ENCODE data around the gene TGM5.
"Not testable (repeated sequence)": the region's sequence is repeated elsewhere in the genome, so short reads cannot be mapped to it uniquely, and the experiment has no call there.

TGM5 gene

DNA sequence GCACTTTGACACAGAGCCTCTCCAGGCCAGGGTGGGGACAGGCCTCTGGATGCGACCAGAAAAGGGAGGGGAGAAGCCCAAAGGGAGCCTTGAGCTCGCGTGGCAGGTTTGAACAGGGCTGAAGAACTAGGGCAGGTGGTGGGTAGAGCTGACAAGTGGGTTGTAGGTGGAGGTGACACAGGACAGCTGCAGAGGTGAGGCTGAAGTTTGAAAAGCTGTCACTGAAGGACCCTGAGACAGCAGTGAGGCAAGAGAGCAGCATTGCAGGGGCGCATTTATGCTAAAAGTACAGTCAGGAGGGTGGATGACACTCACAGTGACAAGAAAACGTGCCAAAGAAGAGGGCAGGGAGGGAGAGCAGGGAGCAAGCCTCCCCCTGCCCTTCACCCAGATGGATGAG, 24.1 kb downstream of the TGM5 start:
- DNase-seq, result no peak

DNA sequence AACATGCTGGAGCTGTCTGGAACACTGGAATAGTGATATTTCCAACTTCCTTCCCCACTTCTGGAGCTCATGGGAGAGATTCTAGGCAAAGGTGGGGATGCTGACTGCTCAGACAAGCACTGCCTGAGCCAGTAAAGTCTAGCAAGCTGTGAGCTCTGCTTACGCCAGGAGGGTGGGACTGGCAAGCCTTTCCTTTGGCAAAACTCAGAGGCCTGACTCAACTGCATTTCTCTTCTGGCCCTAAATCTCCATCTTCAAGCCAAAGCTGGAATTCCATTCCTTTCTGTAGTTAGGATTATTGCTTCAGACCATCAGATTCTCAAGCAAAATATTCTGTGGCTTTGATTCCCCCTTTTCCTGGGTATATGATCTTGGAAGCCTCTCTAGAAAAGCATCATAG, 25.6 kb downstream of the TGM5 start:
- no peak for DNase-seq

DNA sequence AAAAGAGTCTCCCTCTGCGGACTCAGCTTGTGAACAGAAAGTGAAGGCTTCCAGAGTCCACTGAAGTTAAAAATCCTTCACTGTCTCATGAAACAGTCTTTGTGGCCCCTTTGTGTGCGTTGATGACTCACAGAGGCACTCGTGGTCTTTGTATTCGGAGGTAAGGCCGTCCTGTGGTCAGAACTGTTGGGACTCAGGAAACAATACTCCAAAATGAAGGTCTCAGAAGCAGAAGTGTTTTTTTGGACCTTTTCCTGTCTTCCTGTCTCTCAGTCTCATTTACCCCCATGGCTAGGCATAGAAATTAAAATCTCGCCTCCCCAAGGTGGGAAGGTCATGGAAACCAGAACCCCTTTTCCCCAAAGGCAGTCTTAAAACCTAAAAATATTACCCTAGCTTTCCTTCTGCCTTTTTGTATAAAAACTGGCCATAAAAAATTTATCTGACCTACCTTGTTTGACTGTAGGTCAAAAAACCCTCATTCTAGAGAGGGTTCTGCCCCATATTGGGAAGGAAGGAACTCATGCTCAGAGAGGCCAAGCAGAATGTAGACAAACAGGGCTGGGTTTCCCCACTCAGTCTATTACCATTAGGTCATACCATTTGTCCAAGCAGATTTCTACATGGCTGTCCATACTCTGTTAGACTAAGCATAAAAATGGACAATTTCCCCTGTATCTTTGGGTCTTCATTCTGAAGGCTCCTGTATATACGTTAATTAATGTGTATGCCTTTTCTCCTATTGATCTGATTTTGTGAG, 26.8 kb downstream of the TGM5 start:
- DNase-seq, result no peak

DNA sequence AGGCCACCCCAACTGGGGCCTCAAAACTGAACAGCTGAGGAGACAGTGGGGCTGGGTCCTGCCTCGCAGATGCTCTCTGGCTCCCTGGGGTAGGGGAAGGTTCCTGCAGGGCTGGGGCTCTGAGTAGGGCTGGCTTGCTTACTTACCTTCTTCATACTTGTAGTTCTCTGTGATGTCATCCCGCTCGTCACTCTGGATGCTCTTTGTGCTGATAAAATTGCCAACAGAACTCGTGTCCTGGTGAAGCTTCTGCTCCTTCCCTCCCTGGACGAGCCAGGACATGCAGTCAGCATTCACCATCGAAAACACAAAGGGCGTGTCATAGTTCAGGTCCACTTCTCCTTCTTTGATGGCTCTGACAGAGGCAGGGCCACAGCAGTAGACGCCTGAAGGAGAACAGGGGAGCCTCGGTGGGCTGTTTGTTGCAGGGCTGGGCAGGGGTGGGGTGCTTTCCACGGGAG, 28.0 kb downstream of the TGM5 start:
- no peak for DNase-seq

DNA sequence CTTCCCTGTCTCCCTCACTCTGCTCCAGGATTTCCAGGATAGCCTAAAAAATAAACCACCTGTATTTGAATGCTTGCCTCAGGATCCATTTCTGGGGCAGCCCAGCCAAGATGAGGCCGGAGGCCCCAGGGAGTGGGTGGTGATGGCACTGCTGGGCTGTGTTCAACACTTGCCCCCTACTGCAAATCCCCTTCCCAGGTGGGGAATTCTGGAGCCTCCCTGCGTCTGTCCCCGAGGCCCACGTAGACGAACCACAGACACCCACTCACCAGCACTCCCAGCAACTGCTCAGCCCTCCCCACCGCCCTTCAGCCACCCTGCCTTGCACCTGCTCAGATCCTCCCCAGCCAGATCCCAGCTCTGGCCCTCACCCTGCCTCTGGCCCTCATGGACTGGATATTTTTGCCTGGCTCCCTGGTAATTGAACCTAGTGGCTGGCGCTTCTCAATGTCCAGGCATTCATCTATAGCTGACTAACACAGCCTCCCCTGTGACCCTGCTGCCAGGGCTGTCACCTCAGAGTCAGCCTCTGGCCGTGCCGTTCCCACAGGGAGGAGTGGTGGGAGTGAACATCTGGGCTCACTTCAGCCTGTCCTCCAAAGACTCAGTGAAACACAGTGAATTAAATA, 28.8 kb downstream of the TGM5 start:
- no peak for DNase-seq

DNA sequence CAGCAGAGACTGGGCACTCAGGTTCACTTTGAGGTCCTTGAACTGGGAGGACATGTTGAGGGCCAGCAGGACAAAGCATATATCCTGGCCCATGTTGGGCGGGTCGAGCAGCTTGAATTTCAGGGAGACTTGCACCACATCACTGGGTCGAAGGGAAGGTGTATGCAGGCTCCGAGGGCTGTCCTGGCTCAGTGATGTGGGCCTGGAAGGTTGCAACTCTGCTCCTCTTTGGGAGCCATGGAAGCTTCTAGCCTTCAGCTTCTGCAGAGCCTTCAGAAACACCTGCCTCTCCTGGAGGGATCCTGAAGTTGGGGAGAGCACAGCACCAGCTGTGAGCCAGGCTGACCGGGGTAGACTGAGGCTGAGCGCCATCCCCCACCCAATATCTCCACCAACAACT, 31.2 kb downstream of the TGM5 start:
- DNase-seq, result no peak

DNA sequence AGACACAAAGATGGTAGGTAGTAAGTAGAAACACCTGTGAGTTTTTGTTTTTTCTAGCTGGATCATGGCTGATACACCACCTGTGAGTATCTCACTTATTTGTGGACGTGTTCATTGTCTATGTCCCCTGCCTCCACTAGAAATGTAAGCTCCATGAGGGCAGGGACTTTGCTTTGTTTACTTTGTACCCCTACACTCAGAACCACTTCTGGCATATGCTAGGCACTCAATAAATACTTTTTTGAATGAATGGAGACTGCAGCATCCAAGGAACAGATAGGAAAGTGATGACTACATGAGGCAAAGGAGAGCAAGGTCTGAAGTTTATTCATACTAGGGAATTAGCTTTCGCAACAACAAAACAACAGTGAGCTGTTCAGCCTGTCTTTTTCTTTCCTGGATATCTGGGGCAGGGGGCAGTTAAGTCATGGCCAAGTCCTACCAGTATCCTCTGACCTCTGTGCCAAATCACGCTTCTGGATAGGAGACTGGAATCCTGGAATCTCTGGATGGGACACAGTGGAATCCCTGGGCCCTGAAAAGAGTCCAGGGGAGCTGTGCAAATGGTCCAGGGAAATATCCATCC, 34.3 kb downstream of the TGM5 start:
- DNase-seq, result no peak

DNA sequence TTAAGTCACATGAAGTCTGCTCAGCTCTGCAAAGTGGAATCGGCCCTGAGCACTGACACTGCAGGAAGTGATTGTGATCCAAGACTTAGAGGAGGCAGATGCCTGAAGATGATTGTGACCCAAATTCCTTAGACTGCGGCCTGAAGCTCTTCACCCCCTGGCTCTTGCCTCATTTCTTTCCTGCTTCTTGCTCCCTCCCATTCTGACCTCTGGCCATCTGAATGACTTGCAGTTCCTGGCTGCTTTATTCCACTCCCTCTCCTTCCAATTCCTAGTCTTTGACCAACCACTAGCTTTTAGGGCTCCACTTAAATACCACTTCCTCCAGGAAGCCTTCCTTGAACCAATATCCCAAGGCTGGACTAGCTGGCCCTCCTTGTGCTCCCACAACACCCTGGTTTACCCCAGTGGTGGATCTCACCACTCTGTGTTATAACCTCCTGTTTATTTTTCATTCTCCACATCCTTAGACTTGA, 36.0 kb downstream of the TGM5 start:
- DNase-seq, result no peak

DNA sequence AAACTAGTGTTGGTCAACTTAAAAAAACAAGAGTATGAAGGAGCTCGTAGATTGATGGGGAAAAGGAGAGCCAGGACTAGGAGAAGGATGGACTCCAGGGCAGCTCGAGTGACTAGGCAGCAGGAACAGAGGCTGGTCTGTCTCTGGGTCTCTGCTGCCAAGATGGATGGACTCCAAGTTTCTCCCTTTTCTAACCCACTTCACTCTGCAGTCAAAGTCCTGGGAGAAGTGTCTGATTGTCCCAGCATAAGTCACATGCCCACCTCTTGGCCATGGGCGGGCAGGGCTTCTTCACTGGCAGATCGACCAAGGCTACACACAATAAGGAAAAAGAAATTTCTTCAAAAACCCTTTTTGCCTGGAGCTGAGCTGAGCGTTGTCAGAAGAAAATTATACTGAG, 36.8 kb downstream of the TGM5 start:
- no peak for DNase-seq

DNA sequence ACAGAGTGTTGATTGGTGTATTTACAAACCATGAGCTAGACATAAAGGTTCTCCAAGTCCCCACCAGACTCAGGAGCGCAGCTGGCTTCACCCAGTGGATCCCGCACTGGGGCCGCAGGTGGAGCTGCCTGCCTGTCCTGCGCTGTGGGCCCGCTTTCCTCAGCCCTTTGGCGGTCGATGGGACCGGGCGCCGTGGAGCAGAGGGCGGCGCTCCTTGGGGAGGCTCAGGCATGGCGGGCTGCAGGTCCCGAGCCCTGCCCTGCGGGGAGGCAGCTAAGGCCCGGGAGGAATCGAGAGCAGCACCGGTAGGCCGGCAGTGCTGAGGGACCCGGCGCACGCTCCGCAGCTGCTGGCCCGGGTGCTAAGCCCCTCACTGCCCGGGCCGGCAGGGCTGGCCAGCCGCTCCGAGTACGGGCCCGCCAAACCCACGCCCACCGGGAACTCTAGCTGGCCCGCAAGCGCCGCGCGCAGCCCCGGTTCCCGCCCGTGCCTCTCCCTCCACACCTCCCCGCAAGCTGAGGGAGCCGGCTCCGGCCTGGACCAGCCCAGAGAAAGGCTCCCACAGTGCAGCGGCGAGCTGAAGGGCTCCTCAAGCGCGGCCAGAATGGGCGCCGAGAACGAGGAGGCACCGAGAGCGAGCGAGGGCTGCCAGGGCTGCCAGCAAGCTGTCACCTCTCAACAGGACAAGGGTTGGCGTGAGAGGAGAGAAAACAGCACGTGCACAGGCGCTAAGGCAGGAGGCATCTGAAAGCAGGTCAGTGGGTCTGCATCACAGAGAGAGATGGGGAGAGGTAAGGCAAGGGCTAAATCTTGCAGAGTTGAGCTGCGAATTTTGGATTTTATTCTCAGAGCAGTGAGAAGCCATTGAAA, 40.1 kb downstream of the TGM5 start:
- DNase-seq, result no peak

DNA sequence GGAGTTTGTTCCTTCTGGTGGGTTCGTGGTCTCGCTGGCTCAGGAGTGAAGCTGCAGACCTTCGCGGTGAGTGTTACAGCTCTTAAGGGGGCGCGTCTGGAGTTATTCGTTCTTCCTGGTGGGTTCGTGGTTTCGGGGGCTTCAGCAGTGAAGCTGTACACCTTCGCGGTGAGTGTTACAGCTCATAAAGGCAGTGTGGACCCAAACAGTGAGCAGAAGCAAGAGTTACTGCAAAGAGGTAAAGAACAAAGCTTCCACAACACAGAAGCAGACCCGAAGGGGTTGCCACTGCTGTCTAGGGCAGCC, 40.8 kb downstream of the TGM5 start:
- DNase-seq, result not testable (repeated sequence)

DNA sequence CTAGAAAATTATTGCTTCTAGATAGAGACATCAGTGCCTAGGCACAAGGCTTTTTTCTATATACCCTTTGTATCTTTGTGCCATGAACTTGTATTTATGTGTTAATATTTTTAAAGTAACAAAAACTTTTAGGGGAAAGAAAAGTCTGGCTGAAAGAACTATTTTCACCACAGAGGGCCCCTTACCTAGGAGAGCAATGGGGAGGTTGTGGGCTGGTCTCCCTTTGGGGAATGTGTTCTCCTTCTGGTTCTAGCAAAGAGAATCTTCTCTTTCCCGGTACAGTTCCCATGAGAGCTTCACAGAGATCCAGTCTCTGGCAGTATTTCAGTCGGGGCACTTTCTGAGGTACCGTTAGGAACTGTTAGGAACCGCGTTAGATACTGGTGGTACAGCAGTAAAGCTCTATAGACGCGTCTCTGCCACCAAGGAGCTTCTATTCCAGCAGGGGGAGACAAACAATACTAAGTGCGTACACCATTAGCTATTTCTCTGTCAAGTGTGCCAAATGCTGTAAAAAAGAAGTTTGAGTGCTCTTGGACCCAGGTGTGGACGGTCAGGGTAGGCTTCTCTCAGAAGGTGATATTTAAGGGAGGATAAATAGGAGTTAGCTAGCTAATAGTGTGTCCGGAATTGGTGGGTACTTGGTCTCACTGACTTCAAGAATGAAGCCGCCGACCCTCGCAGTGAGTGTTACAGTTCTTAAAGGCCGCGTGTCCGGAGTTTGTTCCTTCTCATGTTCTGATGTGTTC, 41.4 kb downstream of the TGM5 start:
- no peak for DNase-seq

DNA sequence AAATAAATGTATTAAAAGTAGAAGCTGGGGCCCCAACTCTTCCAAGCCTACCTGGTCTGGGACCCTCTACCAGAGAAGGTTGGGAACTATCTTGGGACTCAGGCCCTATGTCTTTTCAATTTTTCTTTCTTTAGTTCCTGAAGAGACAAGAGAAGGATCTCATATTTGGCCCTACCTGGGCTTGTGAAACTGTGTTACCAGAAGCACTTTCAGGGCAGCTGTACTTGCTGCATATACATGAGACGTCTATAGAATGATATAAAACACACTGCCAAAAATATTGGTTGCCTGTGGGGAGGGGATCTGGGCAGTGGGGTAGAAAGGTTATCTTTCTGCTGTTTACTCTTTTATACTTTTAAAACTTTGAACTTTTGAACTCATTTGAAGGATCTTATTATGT, 45.3 kb downstream of the TGM5 start:
- no peak for DNase-seq

DNA sequence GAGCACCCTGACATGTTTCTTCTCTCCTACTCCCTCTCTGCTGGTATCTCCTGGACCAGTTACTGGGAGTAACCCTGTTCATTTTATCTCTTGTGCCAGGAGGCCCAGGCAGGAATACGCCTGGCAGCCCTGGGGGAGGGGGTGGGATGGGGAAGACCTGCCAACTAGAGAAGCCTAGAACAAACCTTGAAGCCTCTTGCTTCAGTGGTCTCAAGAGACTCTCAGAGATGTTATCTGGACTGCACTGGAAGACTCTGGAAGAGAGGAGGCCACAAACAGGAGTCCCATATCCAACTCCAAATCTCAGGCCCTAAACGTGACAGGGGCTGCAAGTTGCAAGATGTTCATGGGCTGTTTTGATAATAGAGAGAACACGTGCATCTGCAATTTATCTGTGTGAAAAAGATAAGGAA, 45.7 kb downstream of the TGM5 start, which contains the start of gene EPB42:
EPB42 (minus strand) TSS at position 28 of the 413 bp plus-strand sequence. CDS start 193 bp downstream, outside the sequence.
- no peak for DNase-seq

DNA sequence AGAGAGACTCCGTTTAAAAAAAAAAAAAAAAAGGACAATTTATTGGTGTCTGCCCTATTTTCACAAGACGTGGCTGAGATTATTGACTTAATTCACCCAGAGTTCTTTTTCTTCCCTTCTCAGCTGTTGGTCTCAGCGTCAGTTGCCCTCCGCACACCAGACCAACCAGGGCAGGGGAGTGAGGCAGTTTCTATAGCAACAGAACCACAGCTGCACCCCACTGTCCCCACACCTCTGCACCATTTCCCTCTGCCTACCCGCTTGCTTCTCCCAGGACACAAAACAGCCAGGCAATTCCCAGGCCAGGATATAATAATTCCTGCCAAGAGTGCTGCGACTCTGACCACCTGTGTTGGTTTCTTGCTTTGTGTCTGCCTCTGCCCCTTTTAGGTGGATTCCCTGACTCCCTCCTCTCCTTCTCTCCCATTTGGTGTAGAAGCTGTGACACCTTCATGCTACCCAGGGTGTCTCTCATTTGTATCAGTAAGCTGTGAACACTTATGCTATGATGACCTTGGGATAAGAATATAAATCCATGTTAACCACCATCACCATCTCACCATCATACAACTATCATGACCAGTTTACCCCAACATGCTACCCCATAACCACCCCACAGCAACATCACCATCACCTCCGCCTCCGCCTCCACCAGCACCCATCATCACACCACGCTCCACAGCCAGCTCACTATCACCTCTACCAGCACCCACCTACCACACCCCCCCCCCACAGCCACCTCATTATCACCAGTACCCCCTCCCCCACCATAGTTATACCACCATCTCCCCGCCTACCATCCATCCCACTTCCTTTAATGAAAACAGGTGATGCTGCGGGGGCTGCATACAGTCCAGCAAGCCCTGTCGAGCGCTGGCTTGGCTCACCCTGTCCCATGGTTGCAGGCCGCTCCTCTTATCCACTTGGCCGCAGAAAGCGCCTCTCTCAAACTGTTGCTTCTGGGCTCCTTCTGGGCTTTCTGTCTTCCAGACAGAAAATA, 46.5 kb downstream of the TGM5 start:
- DNase-seq, result no peak

DNA sequence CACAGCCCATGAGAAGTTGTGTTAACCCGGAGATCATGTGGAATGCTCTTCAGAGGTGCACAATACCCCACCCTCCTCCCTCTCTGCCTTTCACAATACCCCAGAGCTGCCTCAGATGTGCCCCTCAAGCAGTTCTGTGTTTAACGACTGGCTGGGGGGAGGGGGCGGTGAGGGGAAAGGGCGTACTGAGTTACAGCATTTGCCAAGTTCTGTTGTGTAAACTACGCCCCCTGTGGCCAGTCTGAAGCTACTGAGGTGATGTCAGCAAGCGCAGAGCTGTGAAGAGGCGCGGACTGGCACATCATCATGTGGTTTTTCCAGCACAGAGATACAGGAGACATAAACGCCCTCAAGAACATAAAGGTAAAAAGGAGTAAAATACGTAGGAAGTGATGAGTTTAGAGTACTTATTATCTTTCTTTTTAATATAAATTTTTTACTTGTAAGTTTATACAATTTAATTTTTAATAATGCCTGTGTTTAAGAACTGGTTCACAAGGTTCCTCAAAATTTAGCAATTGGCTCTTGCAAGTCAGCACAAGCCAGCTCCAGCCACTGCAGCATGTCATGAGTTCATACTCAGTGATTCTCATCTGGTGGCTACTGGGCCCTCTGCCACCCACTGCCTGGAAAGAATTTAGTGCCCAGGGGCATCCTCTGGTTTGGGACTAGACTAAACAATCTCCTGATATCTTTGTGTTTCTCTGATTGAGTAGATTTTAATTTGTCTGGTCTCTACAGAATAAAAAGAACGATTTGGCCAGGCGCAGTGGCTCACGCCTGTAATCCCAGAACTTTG, 47.6 kb downstream of the TGM5 start:
- DNase-seq, result no peak

DNA sequence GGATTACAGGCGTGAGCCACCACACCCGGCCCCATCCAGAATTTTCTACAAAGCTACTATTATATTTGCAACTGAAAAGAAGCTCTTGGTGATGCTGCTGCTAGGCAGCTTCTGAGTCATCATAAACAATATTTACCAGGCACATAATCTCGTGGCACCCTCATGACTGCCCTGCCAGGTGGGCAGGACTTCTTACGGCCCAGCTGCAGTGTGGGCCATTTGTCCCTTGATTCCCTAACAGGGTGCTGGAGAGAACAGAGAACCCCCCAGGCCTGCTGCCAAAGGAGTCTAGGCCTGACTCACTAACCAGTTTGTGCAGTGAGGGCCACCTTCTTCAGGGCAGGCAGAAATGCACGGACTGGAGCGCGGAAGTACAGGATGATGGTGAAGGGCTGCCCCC, 50.8 kb downstream of the TGM5 start:
- DNase-seq, result no peak

DNA sequence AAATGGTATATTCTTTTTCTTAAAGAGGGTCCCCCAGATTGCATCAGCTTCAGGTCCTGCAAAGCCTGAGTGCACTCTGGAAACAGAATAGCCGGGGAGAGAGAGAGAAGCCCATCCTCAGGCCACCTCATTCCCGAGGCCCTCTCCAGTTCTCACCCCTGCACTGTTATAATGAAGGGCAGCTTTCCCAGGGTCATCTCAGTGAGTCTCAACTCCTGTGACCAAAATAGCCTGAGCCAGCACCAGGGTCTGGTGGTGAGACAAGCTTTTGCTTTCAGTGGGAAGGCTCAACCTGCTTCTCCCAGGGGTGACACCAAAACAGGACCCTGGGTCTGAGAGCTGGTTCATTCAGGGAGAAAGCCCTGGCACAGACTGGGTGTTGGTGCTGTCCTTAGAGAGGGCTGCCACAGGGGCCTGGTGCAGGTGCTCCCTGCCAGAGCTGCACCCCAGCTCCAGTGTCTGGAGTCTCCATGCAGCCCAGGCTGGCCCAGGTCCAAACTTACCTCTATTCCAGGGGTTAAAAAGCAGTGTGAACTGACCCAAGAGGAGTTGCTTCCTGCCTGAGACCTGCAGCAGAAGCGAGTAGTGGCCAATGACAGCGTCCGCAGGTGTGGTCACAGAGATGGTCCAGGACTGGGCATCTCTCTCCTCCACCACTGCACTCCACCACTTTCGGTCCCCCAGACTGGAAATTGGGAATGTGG, 52.0 kb downstream of the TGM5 start:
- no peak for DNase-seq

DNA sequence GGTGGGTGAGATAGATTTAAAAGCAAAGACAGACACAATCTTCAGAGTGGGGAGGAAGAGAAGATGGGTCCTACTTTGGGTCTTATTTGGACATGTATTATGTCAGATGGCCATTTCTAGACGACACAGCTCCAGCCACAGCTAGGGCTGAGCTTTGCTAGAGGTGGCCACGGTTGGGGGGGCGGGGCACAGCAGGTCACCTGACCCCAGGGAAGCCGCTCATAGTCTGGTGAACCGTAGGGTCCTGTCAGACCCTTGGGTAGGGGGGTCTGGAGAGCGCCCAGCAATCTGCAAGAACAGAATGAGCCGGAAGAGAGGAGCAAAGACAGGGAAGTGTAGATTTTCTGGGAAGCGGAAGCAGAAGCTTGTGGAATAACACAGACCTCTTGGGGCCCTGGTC, 52.6 kb downstream of the TGM5 start:
- no peak for DNase-seq

DNA sequence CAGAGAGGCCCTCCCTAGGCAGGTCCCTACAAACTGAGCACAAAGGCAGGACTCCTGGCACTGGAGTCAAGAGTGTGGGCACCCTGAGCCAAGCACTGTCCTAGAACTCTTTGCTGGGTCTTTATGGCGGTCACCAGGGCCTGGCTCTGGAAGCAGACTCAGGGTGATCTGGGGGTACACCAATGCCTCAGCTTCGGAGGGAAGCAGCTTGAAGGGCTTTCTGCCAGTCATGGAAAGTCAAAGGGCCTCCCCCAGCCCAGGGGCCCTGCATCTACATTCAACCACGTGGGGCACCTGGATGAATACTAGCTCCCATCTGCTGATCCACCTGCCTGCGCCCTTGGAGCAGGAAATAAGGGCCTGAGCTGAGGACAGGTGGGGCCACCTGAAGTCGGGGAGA, 53.3 kb downstream of the TGM5 start:
- DNase-seq, result no peak

Data from DMS153 (cell line).